Retinal pigment epithelial cell (primary cell): ENCODE measurements around the gene ODF2.

Experiments used
- DNase-seq: peaks from one replicate; pipeline ENCODE4 v3.0.0-alpha.2; 2010; ENCODE audit warnings: low read depth
- H3K4me3 ChIP-seq: 2 replicates; pipeline ENCODE4 v1.5.1; 2011; ENCODE audit warnings: mild to moderate bottlenecking, low read length, control low read depth, moderate library complexity
- CTCF ChIP-seq: conservative IDR thresholded peaks from 2 replicates; pipeline ENCODE4 v1.5.1; 2011; ENCODE audit warnings: low read depth, low read length, control low read depth, inconsistent platforms

Gene ODF2

GRCh38 chr9:128540634-128541360 lies 85.0 kb downstream of the ODF2 start:
- no peak for DNase-seq
- no peak overlapping the region for H3K4me3 ChIP-seq
- TF ChIP-seq CTCF: no peak

DNA sequence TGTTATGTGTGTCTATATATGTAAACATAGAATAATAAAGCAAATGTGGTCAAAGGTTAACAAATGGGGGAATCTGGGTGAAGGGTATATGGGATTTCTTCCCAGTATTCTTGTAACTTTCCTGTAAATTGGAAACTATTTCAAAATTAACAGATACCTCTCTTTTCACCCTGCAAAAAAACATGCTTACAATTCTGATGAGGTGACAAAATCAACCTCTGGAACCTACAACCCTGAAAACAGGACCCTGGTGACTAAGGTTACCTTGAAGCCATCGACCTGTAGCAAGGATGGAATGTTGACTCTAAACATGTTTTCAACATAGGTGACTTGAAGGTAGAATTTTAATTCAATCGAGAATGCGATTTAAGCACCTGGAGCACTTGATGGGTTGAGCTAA lies 90.7 kb downstream of the ODF2 start:
- H3K4me3 ChIP-seq: no peak overlapping the region
- no peak for TF ChIP-seq CTCF
- DNase-seq: no peak

- no peak for DNase-seq
- no peak overlapping the region for H3K4me3 ChIP-seq
- no peak for TF ChIP-seq CTCF
Measured at GRCh38 chr9:128548876-128549275, 93.1 kb downstream of the ODF2 start.

GRCh38 chr9:128550226-128550625 lies 94.4 kb downstream of the ODF2 start:
- no peak for TF ChIP-seq CTCF
- H3K4me3 ChIP-seq: no peak overlapping the region

More at GRCh38 chr9:128550226-128550625, 94.4 kb downstream of the ODF2 start:
- no peak for DNase-seq
